Fibroblast of the conjunctiva (primary cell): ENCODE measurements around the gene HPS1.

Experiments
- DNase-seq: peaks from one replicate; pipeline ENCODE4 v3.0.0-alpha.2; 2010; ENCODE audit warnings: low read depth

Gene HPS1

DNA sequence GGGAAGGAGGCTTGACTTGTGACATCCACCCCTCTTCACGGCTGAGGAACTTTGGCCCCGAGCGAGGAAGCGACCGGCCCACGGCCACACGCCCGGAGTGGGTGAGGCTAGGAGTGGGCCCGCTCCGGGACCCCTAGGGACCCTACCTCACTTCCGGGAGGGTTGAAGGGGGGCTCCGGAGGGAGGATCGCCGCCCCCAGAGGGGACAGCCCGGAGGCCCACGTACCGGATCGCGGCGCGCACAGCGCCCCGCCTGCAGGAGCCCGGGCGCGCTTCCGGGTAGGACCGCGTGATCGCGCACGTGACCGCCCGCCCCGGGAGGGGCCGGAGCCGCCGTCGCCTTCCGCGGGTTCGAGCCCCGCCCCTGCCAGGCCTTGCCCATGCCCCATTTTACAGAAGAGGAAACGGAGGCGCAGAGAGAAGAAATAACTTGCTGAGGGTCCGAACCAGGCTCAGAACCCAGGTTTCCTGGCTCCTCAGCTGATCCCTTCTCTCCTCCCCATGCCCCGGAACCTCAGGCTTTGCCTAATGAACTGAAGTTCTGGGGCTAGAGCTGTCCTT lies at the start of gene HPS1:
Gene HPS1 (minus strand): TSS at position 275 of the 561 bp plus-strand sequence. CDS start 3,695 bp downstream, outside the sequence.
- peak; percentile 45 for DNase-seq

DNA sequence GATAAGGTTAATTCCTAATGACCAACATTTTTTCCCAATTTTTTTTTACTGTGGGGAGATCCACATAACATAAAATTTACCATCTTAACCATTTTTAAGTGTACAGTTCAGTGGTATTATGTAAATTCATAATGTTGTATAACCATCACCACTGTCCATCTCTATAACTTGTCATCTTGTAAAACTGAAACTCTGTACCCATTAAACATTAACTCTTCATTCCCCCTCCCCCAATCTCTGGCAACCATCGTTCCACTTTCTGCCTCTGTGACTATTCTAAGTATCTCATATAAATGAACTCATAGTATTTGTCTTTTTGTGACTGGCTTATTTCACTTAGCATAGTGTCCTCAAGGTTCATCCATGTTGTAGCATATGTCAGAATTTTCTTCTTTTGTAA lies 46.0 kb upstream of the HPS1 start:
- no peak for DNase-seq

DNA sequence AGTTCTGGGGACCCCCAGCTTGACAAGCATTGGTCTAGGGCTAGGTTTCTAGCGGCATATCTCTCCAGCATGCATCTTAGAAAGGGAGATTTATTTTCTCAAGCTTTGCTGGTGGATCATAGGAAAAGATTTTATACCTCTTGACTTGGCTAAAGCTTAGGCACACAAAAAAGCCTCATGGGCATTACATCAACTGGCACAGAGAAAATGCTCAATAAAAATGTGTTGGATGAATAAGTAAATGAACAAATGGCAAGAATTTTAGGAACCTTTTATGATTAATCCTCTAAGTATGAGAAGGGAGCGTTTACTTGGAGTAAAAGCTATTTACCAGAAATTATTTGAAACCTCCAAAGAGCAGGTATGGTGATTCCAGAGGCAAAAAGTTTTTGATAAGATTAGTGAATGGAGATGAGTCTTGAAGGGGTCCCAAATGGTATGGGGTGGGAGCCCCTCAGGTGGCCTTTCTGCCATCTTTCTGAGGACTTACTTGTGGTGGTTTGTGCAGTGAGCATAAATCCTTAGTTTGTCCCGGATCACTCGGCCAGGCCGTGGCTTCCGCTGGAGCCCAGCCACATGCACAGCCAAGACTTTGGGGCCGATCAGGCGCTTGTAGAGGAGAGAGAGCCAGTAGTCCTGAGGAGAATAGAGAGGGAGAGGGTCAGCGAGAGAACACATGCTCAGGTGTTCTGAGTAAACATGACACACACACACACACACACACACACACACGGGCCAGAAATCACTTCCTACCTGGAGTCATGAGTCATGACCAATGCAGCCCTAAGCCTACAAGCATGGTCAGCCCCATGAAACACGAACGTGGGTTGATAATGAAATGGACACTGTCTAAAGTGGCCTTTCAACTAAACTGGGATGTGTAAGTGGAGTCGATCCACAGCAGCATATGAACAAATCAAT lies 43.1 kb upstream of the HPS1 start:
- DNase-seq, result no peak

DNA sequence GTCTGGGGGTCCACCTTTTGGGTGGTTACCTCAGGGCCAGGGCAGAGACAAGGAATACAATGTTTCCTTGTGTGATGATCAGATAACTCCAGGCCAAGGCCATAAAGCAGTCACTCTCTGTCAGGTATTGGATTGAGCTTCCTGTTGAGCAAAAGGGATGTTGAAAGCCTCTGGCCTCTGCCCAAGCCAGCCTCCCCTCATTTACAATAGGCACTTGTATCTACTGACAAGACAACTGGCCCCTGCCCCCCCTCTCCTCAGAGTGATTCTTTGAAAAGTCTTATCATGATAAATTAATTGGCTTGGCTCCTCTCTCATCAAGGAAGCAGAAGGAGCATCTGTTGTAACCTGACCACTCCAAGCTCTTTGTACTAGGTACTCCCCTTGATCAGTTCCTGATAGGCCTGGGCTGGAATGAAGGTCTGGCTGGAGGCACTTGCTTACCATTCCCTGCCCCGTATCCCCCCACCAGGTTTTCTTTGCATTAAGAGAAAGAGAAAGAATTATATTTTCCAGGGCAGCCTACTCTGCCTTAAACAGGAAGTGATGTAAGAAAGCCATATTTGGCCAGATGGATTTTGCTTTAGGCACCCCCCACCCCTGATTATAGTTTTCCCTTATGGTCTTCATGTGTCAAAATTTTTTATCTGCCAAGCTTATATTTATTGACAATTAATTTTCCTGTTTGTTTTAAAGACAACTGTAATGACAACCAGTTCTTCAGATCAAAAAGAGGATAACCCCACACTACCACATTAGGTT lies 42.1 kb upstream of the HPS1 start:
- DNase-seq, result no peak

DNA sequence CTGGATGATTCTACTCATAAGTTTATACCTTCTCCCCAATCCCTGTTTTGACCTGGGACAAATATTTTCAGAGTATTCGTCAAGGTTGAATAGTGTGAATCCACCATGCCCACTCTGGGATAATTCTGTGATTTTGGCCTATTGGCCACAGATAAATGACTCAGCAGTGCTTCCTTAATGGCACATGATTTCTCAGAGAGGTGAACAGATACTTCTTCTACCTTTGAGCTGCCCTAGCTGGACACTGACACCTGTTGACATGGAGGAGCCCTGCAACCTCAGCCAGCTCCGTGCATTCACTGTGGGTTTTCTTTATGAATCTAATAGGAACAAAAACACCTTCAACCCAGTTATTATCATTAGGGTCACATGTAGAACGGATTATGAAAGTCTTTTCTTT lies 40.9 kb upstream of the HPS1 start:
- no peak for DNase-seq

DNA sequence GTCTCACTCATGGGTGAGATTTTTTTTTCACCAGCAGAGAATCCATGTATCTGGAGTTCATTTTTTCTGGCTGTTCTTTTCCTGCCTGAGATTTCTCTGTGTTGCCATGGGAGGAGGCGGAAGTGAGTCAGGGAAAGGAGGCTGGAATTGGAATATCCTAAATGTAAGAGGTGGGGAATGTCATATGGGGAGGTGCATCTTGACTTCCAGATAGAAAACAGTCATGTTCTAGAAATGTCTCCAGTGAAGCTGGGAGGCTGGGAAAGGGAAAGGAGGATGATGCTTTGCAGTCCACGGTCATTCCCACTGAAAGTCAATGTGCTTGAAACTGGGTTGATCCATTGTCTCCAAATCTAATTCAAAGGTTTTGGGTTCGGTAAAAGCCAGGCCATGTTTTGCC lies 39.7 kb upstream of the HPS1 start:
- DNase-seq, result no peak

DNA sequence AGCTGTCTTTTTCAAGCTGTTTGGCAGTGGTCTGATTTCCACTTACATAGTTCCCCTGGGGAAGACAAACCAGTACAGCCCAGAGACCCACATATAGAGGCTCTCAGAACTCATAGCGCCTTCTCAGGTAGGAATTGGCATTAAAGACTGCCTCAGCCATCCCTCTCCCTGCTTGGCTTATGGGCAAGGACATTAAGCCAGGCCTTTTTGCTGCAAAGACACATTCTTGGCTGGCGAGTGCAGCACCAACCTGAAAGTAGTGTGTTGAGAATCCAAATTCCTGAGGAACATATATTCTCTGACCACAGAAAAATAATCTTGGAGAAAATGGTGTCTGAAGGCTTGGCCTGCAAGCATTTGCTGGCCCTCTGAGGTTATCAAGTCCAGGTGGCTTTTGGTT lies 39.2 kb upstream of the HPS1 start:
- no peak for DNase-seq

DNA sequence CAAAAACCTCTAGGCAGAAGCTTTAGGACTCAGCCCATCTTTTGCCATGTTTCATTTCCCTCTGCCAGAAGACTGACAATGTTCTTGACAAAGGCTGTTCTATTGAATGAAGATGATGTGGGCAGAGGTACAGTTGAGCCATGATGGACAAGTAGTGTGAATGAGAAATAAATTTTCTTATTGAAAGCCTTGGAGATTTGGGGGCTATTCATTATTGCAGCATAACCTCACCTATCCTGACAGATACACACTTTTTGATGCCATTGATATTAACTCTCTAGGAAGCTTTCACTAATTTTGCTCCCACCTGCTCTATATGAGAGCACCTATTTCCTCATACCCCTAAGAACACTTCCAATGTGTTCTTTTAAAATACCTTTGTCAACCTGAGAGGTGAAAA lies 36.9 kb upstream of the HPS1 start:
- no peak for DNase-seq

DNA sequence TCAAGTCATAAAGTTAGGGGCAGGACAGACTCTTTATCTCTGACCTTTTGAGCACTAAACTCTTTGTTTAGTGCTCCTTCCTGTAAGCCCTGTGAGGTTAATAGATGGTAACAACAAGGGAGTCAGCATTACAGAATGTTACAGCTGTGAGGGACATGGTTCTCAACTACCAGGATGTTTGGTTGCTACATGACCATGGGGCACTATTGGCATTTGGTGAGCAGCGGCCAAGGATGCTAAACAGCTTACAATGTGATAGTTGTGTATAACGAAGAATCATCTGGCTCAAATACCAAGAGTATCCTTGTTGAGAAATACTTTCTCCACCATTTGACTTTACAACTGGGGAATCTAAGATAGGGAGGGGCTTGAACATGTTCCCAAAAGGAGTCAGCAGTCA lies 35.4 kb upstream of the HPS1 start:
- no peak for DNase-seq

DNA sequence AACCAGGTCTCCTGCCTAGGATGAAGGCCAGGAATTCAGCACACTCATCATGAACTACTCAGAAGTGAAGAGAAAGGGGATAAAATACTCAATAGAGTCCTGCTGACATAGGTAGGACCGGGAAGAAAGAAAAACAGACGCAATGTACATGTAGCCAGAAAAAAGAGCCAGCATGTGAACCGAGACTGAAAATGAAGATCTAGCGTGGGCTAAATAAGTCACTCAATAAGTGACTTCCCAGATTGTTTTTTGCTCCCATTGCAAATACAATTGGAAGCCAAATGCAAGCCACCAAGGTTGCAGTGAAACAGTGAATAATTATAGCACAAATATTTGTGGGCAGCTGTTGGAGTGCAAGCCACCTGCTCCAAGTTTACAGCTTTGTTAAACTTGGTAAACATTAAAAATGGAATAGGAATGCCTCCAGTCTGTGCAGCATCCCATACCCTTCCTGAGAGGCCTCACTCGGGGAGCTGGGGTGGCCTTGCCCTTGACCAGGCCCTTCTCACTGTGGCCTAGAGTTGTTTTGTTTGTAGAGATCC lies 34.7 kb upstream of the HPS1 start:
- no peak for DNase-seq

DNA sequence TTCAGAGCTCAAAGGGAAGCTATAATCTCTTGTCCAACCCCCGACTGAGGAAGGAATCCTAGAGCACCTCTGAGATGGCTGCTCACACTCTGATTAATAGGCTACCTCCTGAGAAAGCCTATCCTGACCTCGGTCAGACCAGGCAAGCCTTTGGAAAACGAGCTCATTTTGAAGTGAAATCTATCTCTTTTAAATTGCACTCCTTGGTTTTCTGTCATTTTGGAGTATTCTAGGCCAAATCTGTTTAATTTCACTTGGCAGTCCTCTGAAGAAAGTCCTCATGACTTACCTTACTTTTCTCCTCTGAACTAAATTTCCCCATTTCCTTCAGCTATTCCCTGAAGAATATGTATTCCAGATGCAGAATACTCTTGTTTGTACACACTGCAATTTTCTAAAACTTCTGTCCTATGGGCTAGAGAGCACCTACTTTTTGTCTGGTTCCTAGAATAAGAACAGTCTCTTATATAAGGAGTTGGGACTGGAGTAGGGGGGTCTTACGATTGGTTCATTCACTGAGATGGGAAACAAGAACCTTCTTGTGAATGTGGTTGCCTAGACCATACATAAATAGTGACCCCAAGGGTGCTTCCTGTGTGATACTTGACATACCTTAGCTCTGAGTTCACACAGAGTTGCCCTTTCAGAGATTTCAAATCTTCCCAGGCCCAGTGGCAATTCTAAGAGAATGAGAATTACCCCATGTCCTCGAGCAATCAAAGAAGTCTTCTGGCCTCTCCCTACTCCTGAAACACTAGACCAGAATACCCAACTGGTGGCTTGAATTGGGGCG lies 31.9 kb upstream of the HPS1 start:
- no peak for DNase-seq

DNA sequence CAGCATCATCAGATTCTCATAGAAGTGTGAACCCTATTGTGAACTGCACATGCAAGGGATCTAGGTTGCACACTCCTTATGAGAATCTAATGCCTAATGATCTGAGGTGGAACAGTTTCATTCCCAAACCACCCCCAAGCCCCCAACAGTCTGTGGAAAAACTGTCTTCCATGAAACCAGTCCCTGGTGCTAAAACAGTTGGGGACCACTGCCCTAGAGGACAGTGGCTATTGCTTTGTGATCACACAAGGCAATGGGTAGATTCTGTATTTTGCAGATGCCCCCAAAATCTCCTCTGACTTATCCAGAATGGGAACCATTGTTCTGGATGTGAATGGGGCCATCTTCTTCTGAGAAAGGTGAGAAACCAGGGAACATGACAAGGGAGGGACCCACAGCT lies 31.1 kb upstream of the HPS1 start:
- DNase-seq, result no peak

DNA sequence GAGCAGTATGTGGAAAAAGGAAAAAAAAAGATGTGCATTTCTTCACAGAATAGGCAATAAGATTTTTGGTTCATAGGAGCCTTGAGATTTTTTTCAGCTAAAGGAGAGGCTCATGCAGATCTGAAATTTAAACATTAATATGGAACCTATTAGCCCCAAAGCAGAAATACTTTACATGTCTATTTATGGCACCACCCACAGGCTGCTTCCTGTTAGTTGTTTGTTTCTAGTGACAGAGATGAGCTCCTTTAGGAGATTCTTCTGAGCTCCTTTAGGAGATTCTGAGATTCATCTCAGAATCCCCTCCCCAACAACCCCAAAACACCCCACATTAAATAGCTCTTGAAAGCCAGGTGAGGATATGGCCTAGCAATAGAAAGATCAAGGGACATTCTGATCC lies 27.9 kb upstream of the HPS1 start:
- DNase-seq, result no peak

DNA sequence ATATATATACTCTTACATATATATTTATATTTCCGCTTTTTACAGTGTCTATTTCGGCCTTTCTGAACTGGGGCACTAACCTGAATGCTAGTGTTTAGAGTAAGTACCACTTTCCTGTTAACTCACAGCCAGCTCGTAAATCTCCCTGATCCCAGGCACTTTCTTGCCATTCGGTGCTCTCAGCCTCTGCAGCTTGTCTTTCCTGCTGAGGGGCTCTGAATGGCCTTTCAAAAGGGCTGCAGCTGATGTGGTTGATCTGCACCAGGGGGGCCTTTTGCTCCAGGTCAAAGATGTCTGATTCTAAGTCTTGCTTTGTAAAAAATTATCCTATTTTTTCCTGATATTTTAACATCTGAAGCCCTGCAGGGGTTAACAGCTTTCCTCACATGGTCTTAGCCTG lies 25.5 kb upstream of the HPS1 start:
- no peak for DNase-seq

DNA sequence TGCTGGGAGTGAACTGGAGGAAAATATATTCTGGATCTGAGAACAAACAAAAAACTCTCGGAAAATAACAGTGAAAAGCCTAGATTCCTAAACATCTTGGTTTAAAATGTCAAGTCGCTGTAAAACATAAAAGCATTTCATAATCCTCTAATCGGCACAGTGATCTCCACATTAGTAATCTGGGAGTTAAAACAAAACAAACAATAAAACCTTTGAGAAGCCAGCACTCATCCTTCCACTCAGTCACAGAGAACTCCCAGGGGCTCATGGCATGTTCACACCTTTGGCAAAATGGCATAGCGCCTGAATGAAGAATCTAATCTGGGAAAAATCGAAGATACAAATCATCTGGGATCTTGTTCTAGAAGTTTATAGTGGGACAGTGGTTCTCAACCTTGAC lies 24.1 kb upstream of the HPS1 start:
- DNase-seq, result no peak

DNA sequence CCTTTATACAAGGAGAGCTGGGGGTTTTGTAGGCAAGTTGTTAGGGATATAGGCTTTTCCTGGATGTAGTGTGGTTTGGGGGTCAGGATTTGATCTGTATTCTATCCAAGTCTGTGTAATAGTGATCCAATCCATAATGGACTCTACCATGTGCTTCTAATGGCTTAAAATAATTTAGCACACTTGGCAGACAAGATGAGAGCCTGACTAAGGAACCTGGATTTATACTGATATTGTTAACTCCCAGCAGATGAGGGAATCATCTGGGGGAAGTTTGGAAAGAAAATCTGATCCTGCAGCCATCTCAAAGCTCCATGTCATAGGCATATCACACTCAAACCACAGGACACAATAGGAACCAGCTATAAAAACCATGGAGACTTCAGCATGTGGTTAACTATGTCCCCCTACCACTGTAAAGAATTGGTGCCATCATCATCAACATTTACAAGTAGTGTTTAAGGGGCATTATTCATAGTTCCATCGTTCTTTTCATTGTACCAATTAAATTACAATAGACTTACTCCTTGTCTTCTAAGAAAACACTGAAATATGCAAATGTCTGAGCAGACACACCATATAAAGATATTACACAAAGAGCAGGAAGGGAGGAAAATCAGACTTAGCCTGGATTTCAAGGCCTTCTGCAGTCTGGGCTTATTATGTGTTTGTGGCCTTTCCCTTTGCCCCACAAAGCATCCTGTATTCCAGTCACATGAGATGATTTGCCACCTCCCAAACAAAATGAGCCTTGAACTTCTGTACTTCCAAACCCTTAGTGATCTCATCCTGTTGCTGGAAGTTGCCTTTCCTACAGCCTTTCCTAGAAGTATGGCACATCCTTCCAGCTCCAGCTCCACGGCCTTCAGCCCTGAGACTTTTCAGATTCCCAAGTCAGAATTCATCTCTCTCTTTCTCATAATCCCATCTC lies 22.5 kb upstream of the HPS1 start:
- DNase-seq, result no peak

DNA sequence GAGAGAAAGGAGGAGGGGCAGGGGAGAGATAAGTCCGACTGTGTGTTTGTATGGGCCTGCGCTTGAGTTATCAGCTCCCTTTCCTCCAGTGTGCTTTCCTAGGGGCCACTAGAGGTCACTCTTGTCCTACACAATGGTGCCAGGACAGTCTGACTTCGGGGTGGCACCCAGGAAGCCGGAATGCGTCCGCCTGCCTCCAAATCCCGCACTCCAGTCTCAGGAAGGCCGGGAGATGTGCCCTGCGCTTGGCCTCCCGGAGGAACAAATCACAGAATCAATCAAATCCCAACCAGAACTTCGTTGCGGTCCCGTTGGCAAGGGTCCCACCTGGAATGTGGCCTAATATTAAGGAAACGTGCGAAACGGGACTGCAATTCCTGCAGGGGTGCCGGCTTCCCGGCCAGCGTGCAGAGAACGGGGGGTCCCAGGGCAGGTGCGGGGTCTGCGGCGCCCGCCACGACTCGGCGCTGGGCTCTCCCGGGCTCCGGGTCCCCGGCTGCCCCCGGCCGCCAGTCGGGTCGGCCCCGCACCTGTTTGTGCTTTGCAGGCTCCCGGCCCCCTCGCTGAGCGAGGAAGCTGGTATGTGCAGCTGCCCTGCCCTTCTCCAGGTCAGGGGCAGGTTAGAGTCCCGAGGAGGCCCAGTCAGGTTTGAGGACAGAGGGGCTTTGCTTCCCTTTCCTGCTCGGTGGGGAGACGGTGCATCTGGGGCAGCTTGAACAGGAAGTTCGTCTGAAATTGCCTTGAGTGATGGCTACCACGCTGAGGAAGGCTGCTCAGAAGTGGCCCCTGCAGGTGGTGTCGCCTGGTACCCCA lies 21.0 kb upstream of the HPS1 start:
- peak; percentile 80 for DNase-seq

DNA sequence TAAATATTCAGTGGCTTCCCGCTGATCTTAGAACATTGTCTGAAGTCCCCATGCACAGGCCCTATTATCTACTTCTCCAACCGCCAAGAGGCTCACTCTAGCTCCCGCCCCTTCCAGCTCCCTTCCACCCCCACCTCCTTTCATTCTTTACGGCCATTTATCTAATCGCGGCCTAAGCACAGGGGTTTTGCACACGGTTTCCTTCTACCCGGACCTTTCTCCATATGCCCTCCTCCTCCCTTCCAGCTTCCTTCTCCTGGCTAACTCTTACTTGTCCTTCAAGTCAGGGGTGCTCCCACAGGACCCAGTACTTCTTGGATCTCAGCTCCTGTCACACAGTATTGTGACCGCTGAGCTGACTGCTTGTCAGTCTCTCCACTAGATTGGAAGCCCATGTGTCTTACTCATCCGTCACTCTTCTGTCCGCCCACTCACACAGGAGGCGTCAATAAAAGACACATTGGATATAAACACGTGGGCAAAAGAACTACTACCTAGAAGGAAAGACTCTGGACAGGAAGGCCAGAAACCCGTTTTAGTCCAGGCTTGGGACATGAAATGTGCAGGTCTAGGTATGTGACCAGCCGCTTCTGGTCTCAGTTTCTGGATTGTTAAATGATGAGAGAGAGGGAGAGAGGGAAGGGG lies 20.2 kb upstream of the HPS1 start:
- DNase-seq, result no peak

DNA sequence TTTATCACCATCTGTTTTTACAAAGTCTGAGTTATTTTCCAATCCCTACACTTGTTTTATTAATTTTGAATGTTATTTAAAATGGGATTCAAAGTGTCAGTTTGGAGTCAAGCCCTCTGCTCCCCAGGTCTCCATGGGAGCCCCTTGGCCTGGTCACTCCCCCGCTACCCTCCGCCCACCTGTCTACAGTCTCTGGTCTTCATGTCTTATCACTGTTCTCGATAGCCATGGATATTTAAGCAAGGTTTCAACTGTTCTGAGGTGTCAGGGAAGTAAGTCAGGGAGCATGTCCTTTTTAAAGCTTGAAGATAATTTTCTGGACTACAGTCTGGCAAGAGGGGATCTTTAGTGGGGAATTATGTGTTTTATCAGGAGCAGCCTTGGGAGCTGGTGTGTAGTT lies 19.1 kb upstream of the HPS1 start:
- DNase-seq, result no peak
